NT2/D1 (cell line): ENCODE results near the gene DNAJB6.

Experiments
- SUZ12 ChIP-seq: IDR thresholded peaks from 2 replicates; pipeline ENCODE4 v1.6.1; 2011; ENCODE audit not compliant: insufficient read length, insufficient read depth; ENCODE audit errors: extremely low read depth
- YY1 ChIP-seq: IDR thresholded peaks from 2 replicates; pipeline ENCODE4 v1.6.1; 2011; ENCODE audit not compliant: insufficient read length, insufficient read depth

DNA sequence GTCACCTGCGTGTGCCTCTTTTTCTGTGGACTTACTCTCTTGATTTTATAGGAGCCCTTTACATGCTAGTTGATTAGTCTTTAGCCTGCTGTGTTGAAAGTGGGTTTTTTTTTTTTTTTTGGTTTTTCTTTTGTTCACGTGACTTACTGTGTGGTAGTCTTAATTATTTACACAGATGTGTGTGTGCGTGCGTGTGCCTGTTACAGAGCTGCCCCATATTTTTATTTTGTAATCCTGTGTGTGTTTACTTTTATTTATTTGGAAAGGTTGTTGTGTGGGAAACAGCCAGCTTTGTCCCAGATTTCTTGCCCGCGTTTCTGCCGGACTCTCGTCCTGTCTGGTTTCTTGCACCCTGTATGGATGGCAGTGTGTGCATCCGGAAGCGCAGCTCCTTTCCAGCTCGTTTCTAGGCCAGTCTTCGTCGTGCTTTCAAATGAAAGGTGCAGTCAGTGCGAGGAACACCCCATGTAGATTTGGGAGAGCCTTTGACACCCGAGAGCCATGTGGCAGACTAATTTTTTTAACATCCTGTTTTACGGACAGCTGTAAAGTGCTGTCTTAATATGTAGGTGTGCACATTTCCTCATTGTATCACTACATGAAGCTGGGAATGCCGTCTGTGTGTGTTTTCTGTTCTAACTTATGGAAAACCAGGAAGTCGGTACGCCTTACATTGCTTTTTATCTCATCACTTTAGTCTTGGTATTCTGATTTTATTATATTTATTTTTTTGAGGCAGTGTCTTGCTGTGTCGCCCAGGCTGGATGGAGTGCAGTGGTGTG lies 55.6 kb downstream of the DNAJB6 start:
- no peak for TF ChIP-seq YY1
- TF ChIP-seq SUZ12 = no peak
